BLaER1 (cell line): Measurements from ENCODE around the gene ERG.
A peak's percentile ranks its signal among the peaks of the same experiment; 100 is the strongest.

ENCODE experiments used
- H3K27ac ChIP-seq: shearing (Covaris generic); formaldehyde crosslinking; 2 replicates; pipeline ENCODE4 v1.8.1; 2022
- H3K27me3 ChIP-seq: shearing (Covaris generic); formaldehyde crosslinking; 2 replicates; pipeline ENCODE4 v1.8.1; 2022
- H3K36me3 ChIP-seq: shearing (Covaris generic); formaldehyde crosslinking; 2 replicates; pipeline ENCODE4 v1.8.1; 2022
- H3K4me1 ChIP-seq: shearing (Covaris generic); formaldehyde crosslinking; 2 replicates; pipeline ENCODE4 v1.8.1; 2022
- H3K4me2 ChIP-seq: shearing (Covaris generic); formaldehyde crosslinking; 2 replicates; pipeline ENCODE4 v1.8.1; 2022
- H3K4me3 ChIP-seq: shearing (Covaris generic); formaldehyde crosslinking; 2 replicates; pipeline ENCODE4 v1.8.1; 2022
- H3K9ac ChIP-seq: shearing (Covaris generic); formaldehyde crosslinking; 2 replicates; pipeline ENCODE4 v1.8.1; 2022
- H3K9me3 ChIP-seq: shearing (Covaris generic); formaldehyde crosslinking; 2 replicates; pipeline ENCODE4 v1.8.1; 2022
- H4K20me1 ChIP-seq: shearing (Covaris generic); formaldehyde crosslinking; 2 replicates; pipeline ENCODE4 v1.8.1; 2022
- Cebpa-rat ChIP-seq: shearing (Covaris generic); IDR thresholded peaks from 2 replicates; pipeline ENCODE4 v1.8.1; 2022

The ERG gene

DNA sequence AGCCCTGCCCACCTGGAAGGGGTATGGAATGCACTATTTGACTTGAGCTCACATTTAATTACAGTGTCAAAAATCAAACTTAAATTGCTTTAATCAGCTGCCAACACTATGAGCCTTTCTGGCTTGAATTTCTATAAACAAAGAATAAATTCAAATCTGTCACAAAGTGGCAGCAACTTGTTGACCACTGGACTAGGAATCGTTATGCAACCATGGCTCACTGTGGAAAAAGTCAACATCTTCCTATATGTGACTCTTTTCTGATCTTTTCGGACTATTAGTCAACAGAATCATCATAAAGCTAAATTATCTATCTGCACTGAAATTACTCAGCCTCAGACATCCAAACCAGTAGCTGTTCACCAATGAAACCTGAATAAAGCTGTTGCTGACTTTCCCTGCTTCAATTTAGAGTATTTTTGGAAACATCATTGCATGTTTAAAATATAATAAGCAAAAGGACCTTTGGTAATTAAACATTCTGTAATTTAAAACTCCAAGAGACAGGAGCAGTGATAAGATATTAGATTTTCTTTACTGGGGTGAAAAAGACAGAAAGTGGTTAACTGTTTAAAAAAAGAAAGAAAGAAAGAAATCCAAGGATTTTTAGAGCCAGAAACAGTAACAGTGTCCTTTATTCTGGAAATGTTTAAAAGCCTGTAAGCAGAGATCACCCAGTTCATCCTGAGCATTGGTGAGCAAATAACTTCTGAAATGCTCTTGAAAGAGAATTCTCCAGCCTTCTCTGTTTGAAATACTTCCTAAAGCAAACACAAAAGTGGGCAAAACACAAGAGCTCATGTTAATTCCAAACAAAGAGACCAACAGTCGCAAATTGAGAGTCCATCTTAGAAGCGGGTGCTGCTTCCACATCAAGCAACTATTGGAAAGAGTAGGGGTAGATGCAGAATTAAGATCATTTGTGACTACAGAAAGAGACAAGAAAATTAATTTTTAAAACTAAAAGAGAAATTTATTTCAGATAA, 26.2 kb upstream of the ERG start:
- no peaks in the 10 kb centered on the region for H3K9me3 ChIP-seq
- no peak overlapping the region for H3K4me3 ChIP-seq
- TF ChIP-seq Cebpa-rat: no peak
- no peak overlapping the region for H3K4me2 ChIP-seq
- H3K4me1 ChIP-seq: peaks cover 12% of the 10 kb centered on the region
- no peaks in the 10 kb centered on the region for H3K27me3 ChIP-seq
- no peaks in the 10 kb centered on the region for H3K36me3 ChIP-seq
- H3K27ac ChIP-seq: no peak overlapping the region
- no peak overlapping the region for H3K9ac ChIP-seq
- H4K20me1 ChIP-seq: no peaks in the 10 kb centered on the region

- no peak overlapping the region for H3K4me3 ChIP-seq
- H3K4me2 ChIP-seq: peak overlapping the region; percentile 26; the same call in 1 of the 2 replicates
- no peaks in the 10 kb centered on the region for H3K27me3 ChIP-seq
- H4K20me1 ChIP-seq: no peaks in the 10 kb centered on the region
- H3K4me1 ChIP-seq: peaks cover 12% of the 10 kb centered on the region
- no peaks in the 10 kb centered on the region for H3K36me3 ChIP-seq
- H3K9me3 ChIP-seq: no peaks in the 10 kb centered on the region
- no peak overlapping the region for H3K9ac ChIP-seq
- no peak overlapping the region for H3K27ac ChIP-seq
- TF ChIP-seq Cebpa-rat: no peak
Measured at GRCh38 chr21:38520511-38520910, 22.2 kb upstream of the ERG start.

- Histone ChIP-seq H3K9ac (no peak overlapping the region), H3K9me3 (no peaks in the 10 kb centered on the region), H3K4me3 (no peak overlapping the region), H3K4me1 (peaks cover 12% of the 10 kb centered on the region), H3K4me2 (no peak overlapping the region), H4K20me1 (no peaks in the 10 kb centered on the region), H3K36me3 (no peaks in the 10 kb centered on the region), H3K27ac (no peak overlapping the region), H3K27me3 (no peaks in the 10 kb centered on the region)
- TF ChIP-seq Cebpa-rat: no peak
Measured at GRCh38 chr21:38511662-38512243, 13.5 kb upstream of the ERG start.

DNA sequence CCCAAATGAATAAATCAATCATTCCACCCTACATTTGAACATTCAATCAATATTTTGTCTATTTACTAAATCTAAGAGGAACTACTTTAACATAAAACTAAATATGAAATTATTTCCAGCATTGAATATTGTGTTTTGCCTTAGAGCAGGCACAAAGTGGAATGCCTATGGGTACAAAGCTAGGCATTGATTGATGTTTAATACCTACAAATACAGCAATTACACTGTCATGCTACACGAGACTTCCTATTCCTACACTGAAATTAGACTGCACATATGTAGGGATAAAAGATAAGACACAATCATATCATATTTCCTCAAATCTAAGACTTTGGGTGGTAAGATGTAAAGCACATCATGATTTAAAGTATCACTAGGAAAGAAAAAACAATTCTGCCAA, 12.9 kb upstream of the ERG start:
- H4K20me1 ChIP-seq: no peaks in the 10 kb centered on the region
- H3K9me3 ChIP-seq: no peaks in the 10 kb centered on the region
- no peak overlapping the region for H3K4me2 ChIP-seq
- no peak overlapping the region for H3K27ac ChIP-seq
- no peaks in the 10 kb centered on the region for H3K27me3 ChIP-seq
- H3K36me3 ChIP-seq: no peaks in the 10 kb centered on the region
- no peak for TF ChIP-seq Cebpa-rat
- no peak overlapping the region for H3K4me3 ChIP-seq
- peaks cover 18% of the 10 kb centered on the region for H3K4me1 ChIP-seq
- H3K9ac ChIP-seq: no peak overlapping the region

DNA sequence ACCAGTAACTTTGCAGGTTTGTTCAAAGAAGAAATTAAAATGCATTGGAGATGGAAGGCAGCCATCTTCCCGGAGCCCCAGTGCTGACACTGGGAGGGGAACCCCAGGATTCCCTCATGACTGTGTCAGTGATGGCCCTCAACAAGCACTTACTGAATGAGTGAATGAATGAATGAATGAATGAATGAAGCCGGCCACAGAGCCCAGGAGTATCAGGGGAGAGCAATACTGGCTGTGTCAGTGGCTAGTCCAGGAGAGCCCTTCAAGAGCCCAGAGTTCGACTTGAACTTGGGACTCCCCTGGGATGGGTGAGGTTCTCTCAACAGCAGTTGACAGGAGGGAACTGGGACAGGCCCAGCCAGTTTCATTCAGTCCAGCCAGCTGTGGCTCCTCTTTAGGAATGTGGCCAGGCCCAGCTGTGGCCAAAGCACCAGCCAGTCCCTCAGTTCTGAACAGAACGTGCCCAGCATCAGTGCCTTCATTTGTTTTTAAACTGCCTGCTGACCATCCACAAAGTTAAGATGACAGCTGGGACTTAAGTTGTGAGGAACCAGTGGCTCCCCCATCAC, 9.2 kb upstream of the ERG start:
- no peak for TF ChIP-seq Cebpa-rat
- peak overlapping the region; percentile 25; the same call in 1 of the 2 replicates for H3K27ac ChIP-seq
- H3K4me2 ChIP-seq: peak overlapping the region; percentile 90

GRCh38 chr21:38506661-38507281, 8.5 kb upstream of the ERG start:
- no peaks in the 10 kb centered on the region for H4K20me1 ChIP-seq

More for the DNA sequence above, 9.2 kb upstream of the ERG start:
- Histone ChIP-seq H3K36me3 (no peaks in the 10 kb centered on the region), H3K9ac (peak overlapping the region; percentile 33; the same call in 1 of the 2 replicates), H3K27me3 (no peaks in the 10 kb centered on the region), H3K4me1 (peaks cover 48% of the 10 kb centered on the region), H3K9me3 (no peaks in the 10 kb centered on the region), H3K4me3 (peak overlapping the region; percentile 47), H4K20me1 (no peaks in the 10 kb centered on the region)

GRCh38 chr21:38505654-38506523, 7.6 kb upstream of the ERG start:
- Histone ChIP-seq H3K4me1 (peaks cover 55% of the 10 kb centered on the region), H3K9ac (no peak overlapping the region; the same call in 1 of the 2 replicates), H4K20me1 (no peaks in the 10 kb centered on the region), H3K27me3 (no peaks in the 10 kb centered on the region), H3K4me3 (no peak overlapping the region), H3K9me3 (no peaks in the 10 kb centered on the region), H3K4me2 (peak overlapping the region; percentile 90), H3K36me3 (no peaks in the 10 kb centered on the region), H3K27ac (no peak overlapping the region)
- no peak for TF ChIP-seq Cebpa-rat

More at GRCh38 chr21:38506661-38507281, 8.5 kb upstream of the ERG start:
- Histone ChIP-seq H3K9me3 (no peaks in the 10 kb centered on the region), H3K4me1 (peaks cover 48% of the 10 kb centered on the region), H3K9ac (peak overlapping the region; percentile 33), H3K36me3 (no peaks in the 10 kb centered on the region), H3K4me2 (peak overlapping the region; percentile 90), H3K27me3 (no peaks in the 10 kb centered on the region), H3K4me3 (peak overlapping the region; percentile 47), H3K27ac (peak overlapping the region; percentile 25; the same call in 1 of the 2 replicates)
- TF ChIP-seq Cebpa-rat: no peak

DNA sequence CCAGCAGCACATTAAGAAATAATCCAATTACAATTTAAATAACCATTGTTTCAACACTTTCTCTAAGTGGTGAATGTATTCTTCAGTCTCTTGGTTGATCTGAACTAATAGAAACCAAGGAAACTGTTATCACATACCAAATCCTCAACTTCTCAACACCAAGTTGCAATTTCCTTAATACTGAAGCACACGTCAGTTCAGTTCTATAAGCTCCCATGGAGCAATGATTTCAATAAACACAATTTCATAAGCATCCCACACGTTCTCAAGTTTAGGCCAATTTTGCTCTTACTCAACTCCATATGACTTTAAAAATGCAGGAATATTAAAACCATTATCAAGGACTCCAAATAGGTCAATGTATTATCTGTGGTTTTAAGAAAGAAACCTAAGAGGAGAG, 5.8 kb upstream of the ERG start:
- H3K27me3 ChIP-seq: no peaks in the 10 kb centered on the region
- H3K4me3 ChIP-seq: no peak overlapping the region
- no peaks in the 10 kb centered on the region for H4K20me1 ChIP-seq
- no peaks in the 10 kb centered on the region for H3K9me3 ChIP-seq
- no peak for TF ChIP-seq Cebpa-rat
- no peaks in the 10 kb centered on the region for H3K36me3 ChIP-seq
- no peak overlapping the region for H3K27ac ChIP-seq
- H3K9ac ChIP-seq: no peak overlapping the region
- 0 out of 2 replicates have a peak overlapping the region, but pooled peaks have one; percentile 7 for H3K4me2 ChIP-seq
- H3K4me1 ChIP-seq: peaks cover 72% of the 10 kb centered on the region

GRCh38 chr21:38503583-38503982, 5.3 kb upstream of the ERG start:
- Histone ChIP-seq H3K4me2 (peak overlapping the region; percentile 7; the same call in 1 of the 2 replicates), H3K4me1 (peaks cover 77% of the 10 kb centered on the region), H3K4me3 (no peak overlapping the region), H3K36me3 (no peaks in the 10 kb centered on the region), H3K9me3 (no peaks in the 10 kb centered on the region), H4K20me1 (no peaks in the 10 kb centered on the region), H3K9ac (no peak overlapping the region), H3K27ac (no peak overlapping the region), H3K27me3 (no peaks in the 10 kb centered on the region)
- TF ChIP-seq Cebpa-rat: no peak
